HepG2 (cell line): ENCODE measurements around the gene TNKS1BP1. TPM values are rescaled to one million over a fixed set of nuclear protein-coding genes. Genes with fewer than 3 reads are reported as not detected.

Source experiments
- ATAC-seq: fragments of 200-7000 bp; cut with Tn5 transposase; 3 replicates; pipeline ENCODE4 v1.9.1; 2020; ENCODE audit warnings: mild to moderate bottlenecking, moderate library complexity
- BruUV-seq: library from RNA; stranded (reverse); fragments of 400-500 nt; replicated peaks from 2 replicates; lab custom pipeline; 2021; lab: Mats Ljungman, UMichigan
- CTCF ChIA-PET: fragments of 300-600 bp; formaldehyde crosslinking; extraction: SDS; loops from one replicate; lab custom pipeline; 2021; ENCODE audit warnings: low total read pairs, inconsistent platforms, low intra/inter-chr PET ratio; lab: Yijun Ruan, JAX
- POLR2A ChIA-PET: fragments of 350-600 bp; sonication (Branson Sonifier 250); formaldehyde crosslinking; loops from one replicate; lab custom pipeline; 2020; ENCODE audit warnings: antibody characterized with exemption, inconsistent platforms; lab: Yijun Ruan, JAX
- DNase-seq: peaks from one replicate; pipeline ENCODE4 v3.0.0-alpha.2; 2015; ENCODE audit warnings: low spot score
- FAIRE-seq: peaks from 3 replicates; lab custom pipeline; 2011; peaks lifted over from hg19 to GRCh38; lab: Jason Lieb, UNC
- H2AFZ ChIP-seq: one replicate; pipeline ENCODE4 v1.6.1; 2011; ENCODE audit warnings: low read length, inconsistent platforms
- H3K27ac ChIP-seq: fragments of 300-600 bp; 3 replicates; pipeline ENCODE4 v1.8.0; 2011; ENCODE audit warnings: mixed run types, mild to moderate bottlenecking, mixed read lengths, low read length, inconsistent platforms; ENCODE audit not compliant: insufficient read depth; ENCODE audit errors: extremely low read length
- H3K27me3 ChIP-seq, 2 experiments: fragments of 200-600 bp in 1 of 2; 2 replicates in 1 of 2; 3 replicates in 1 of 2; pipeline versions ENCODE4 v1.6.0 to v1.8.0; 2011; ENCODE audit warnings: low read length in 2 of 2, mild to moderate bottlenecking in 2 of 2, moderate library complexity in 2 of 2, inconsistent platforms in 1 of 2; ENCODE audit not compliant: insufficient read depth in 2 of 2, control insufficient read depth in 1 of 2
- H3K36me3 ChIP-seq, 2 experiments: fragments of 200-600 bp in 1 of 2; replicated peaks in 1 of 2; 2 replicates in 1 of 2; 3 replicates in 1 of 2; pipeline versions ENCODE4 v1.5.1 to v1.8.0; 2011; ENCODE audit warnings: low read length in 2 of 2, inconsistent platforms in 1 of 2; ENCODE audit not compliant: insufficient read depth in 2 of 2, control insufficient read depth in 1 of 2
- H3K4me1 ChIP-seq: 2 replicates; pipeline ENCODE4 v1.5.1; 2012; ENCODE audit warnings: low read length, inconsistent platforms; ENCODE audit not compliant: insufficient read depth
- H3K4me2 ChIP-seq: 2 replicates; pipeline ENCODE4 v1.6.0; 2011; ENCODE audit warnings: low read depth, low read length, inconsistent platforms
- H3K4me3 ChIP-seq, 3 experiments: fragments of 200-600 bp in 1 of 3; sonication (generic), shearing (Covaris generic) in 1 of 3; replicated peaks in 1 of 3; 2 replicates each; pipeline ENCODE4 v1.5.1; 2011 to 2016; ENCODE audit warnings: low read length in 3 of 3, inconsistent platforms in 2 of 3, low read depth in 2 of 3, mild to moderate bottlenecking in 2 of 3, control low read depth in 1 of 3, mixed read lengths in 1 of 3; ENCODE audit not compliant: insufficient read depth in 1 of 3
- H3K79me2 ChIP-seq: one replicate; pipeline ENCODE4 v1.6.1; 2011; ENCODE audit warnings: low read length, inconsistent platforms; ENCODE audit not compliant: insufficient read depth
- H3K9ac ChIP-seq: 2 replicates; pipeline ENCODE4 v1.6.0; 2011; ENCODE audit warnings: mild to moderate bottlenecking, low read depth, low read length, inconsistent platforms; ENCODE audit not compliant: insufficient read depth
- H3K9me3 ChIP-seq: 2 replicates; pipeline ENCODE4 v1.5.1; 2012; ENCODE audit warnings: mild to moderate bottlenecking, low read length
- H4K20me1 ChIP-seq: 2 replicates; pipeline ENCODE4 v1.6.0; 2011; ENCODE audit warnings: inconsistent platforms, mild to moderate bottlenecking, low read length, moderate library complexity; ENCODE audit not compliant: insufficient read depth
- HNRNPH1 ChIP-seq: fragments of 200-400 bp; formaldehyde crosslinking; optimal IDR thresholded peaks from 2 replicates; pipeline ENCODE3; 2017; ENCODE audit warnings: mild to moderate bottlenecking, low read depth, low read length
- KAT7 ChIP-seq: IDR thresholded peaks from 2 replicates; pipeline ENCODE4 v1.6.1; 2018; ENCODE audit warnings: borderline replicate concordance, missing compliant biosample characterization
- PCBP1 ChIP-seq: fragments of 200-400 bp; formaldehyde crosslinking; IDR thresholded peaks from 2 replicates; pipeline ENCODE4 v1.6.1; 2017; ENCODE audit warnings: mild to moderate bottlenecking, low read depth, low read length, borderline replicate concordance
- REST ChIP-seq, 2 experiments: IDR thresholded peaks; 2 replicates each; pipeline ENCODE4 v1.6.1; 2011 to 2012; ENCODE audit warnings: low read length in 2 of 2, borderline replicate concordance in 1 of 2, low read depth in 1 of 2, mild to moderate bottlenecking in 1 of 2, moderate library complexity in 1 of 2
- SMAD3 ChIP-seq: sonication (generic); formaldehyde crosslinking; IDR thresholded peaks from 2 replicates; pipeline ENCODE4 v1.4.0; 2020; ENCODE audit warnings: missing genetic modification reagents
- SP140L ChIP-seq: sonication (generic); formaldehyde crosslinking; IDR thresholded peaks from 2 replicates; pipeline ENCODE4 v1.4.0; 2020; ENCODE audit warnings: missing genetic modification reagents, borderline replicate concordance
- SRSF4 ChIP-seq: fragments of 200-400 bp; formaldehyde crosslinking; IDR thresholded peaks from one replicate; pipeline ENCODE4 v1.6.1; 2018; ENCODE audit warnings: mild to moderate bottlenecking, low read depth, low read length, moderate library complexity; ENCODE audit not compliant: poor library complexity, severe bottlenecking
- ZNF274 ChIP-seq: sonication (generic); formaldehyde crosslinking; IDR thresholded peaks from 2 replicates; pipeline ENCODE4 v1.5.1; 2020; ENCODE audit warnings: mild to moderate bottlenecking, missing genetic modification reagents
- ZNF597 ChIP-seq: sonication (generic); formaldehyde crosslinking; IDR thresholded peaks from 2 replicates; pipeline ENCODE4 v1.5.0; 2020; ENCODE audit warnings: missing genetic modification reagents
- ZNF792 ChIP-seq: IDR thresholded peaks from 2 replicates; pipeline ENCODE4 v1.6.1; 2016
- ZSCAN21 ChIP-seq: sonication (generic); formaldehyde crosslinking; IDR thresholded peaks from 2 replicates; pipeline ENCODE4 v1.8.0; 2022; ENCODE audit warnings: mild to moderate bottlenecking, missing genetic modification reagents, moderate library complexity, borderline replicate concordance
- ZSCAN25 ChIP-seq: sonication (generic); formaldehyde crosslinking; IDR thresholded peaks from 2 replicates; pipeline ENCODE4 v1.8.0; 2022; ENCODE audit warnings: mild to moderate bottlenecking, missing genetic modification reagents
- ZSCAN9 ChIP-seq: IDR thresholded peaks from 2 replicates; pipeline ENCODE4 v1.6.1; 2016; ENCODE audit warnings: borderline replicate concordance
- WGBS: methylation state at CpG from one replicate; pipeline ENCODE4 v1.1.6; 2017; ENCODE audit warnings: low lambda C conversion rate; 5-methylcytosine and 5-hydroxymethylcytosine counted together
- in situ Hi-C: cut with HindIII; loops from 2 replicates; pipeline ENCODE4 v1.10.0; 2017; ENCODE audit warnings: low pct_unique_long_range_greater_than_20kb; ENCODE audit not compliant: extremely low pct_ligation_motif_present
- intact Hi-C: fragments of 100-400 bp; cut with micrococcal nuclease; formaldehyde crosslinking; loops from one replicate; pipeline ENCODE4 v1.10.0; 2022; ENCODE audit not compliant: unreplicated experiment
- polyA plus RNA-seq, 8 experiments: library from polyadenylated mRNA; depleted of rRNA in 3 of 8; stranded (reverse) in 7 of 8; unstranded in 1 of 8; fragments of >200 nt; fragmentation: Illumina TruSeq in 4 of 8; extraction: Trizol in 4 of 8; gene quantifications; 2 replicates each; pipeline versions ENCODE4 v1.2.1 to v1.2.3, GENCODE V29; 2011 to 2016; ENCODE audit warnings: low read depth in 4 of 8, missing spikeins in 1 of 8, mixed read lengths in 1 of 8; ENCODE audit not compliant: insufficient read depth in 1 of 8
- total RNA-seq, 5 experiments: library from RNA; depleted of rRNA; stranded (reverse); fragments of >200 nt; fragmentation: Illumina TruSeq; extraction: Trizol; gene quantifications; 2 replicates each; pipeline ENCODE4 v1.2.3, GENCODE V29; 2016; ENCODE audit warnings: low read depth in 1 of 5
- TF ChIP-seq, protein P1 (sequence below): sonication (generic); formaldehyde crosslinking; IDR thresholded peaks from 2 replicates; pipeline ENCODE4 v1.8.1; 2022; ENCODE audit warnings: low read depth, mild to moderate bottlenecking, missing genetic modification reagents

TNKS1BP1 gene
- total and polyA plus RNA-seq, 2 of the 13 experiments (the other 11 are each of a cell fraction or from before 2014, with no cell fraction given) = 13.7 to 15.0 TPM

- TF ChIP-seq HNRNPH1 (no peak), SRSF4 (no peak), PCBP1 (peak; percentile 95; the same call in 1 of the 2 replicates), KAT7 (CRISPR knock-in tag) (peak; percentile 55; the same call in 1 of the 2 replicates), ZSCAN25 (0 out of 2 replicates have a peak, but pooled peaks have one; percentile 10), ZNF274 (CRISPR knock-in tag) (peak; percentile 80; the same call in 1 of the 2 replicates)
- TF ChIP-seq, protein P1, sequence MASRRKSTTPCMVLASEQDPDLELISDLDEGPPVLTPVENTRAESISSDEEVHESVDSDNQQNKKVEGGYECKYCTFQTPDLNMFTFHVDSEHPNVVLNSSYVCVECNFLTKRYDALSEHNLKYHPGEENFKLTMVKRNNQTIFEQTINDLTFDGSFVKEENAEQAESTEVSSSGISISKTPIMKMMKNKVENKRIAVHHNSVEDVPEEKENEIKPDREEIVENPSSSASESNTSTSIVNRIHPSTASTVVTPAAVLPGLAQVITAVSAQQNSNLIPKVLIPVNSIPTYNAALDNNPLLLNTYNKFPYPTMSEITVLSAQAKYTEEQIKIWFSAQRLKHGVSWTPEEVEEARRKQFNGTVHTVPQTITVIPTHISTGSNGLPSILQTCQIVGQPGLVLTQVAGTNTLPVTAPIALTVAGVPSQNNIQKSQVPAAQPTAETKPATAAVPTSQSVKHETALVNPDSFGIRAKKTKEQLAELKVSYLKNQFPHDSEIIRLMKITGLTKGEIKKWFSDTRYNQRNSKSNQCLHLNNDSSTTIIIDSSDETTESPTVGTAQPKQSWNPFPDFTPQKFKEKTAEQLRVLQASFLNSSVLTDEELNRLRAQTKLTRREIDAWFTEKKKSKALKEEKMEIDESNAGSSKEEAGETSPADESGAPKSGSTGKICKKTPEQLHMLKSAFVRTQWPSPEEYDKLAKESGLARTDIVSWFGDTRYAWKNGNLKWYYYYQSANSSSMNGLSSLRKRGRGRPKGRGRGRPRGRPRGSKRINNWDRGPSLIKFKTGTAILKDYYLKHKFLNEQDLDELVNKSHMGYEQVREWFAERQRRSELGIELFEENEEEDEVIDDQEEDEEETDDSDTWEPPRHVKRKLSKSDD = peak; percentile 67; the same call in 1 of the 2 replicates
Measured at GRCh38 chr11:57335343-57336110, 10.8 kb upstream of the TNKS1BP1 start, which contains the start of gene SSRP1 (continued).

GRCh38 chr11:57335023-57335342 is 10.2 kb upstream of the TNKS1BP1 start:
- ATAC-seq = peak; percentile 2; the same call in 1 of the 3 replicates
- TF ChIP-seq ZNF792 (0 out of 2 replicates have a peak, but pooled peaks have one; percentile 6), SP140L (no peak), ZSCAN9 (no peak), ZSCAN21 (CRISPR knock-in tag) (no peak; the same call in 1 of the 2 replicates), REST (IDR thresholded peaks at IDR 0.05; ENCODE audit: borderline replicate concordance in 1 of 2, low read depth in 1 of 2, low read length in 2 of 2) (no peak), ZNF597 (CRISPR knock-in tag) (no peak), SMAD3 (0 out of 2 replicates have a peak, but pooled peaks have one; percentile 11)

More at GRCh38 chr11:57335023-57335342, 10.2 kb upstream of the TNKS1BP1 start:
- H2AFZ ChIP-seq = no peak overlapping the region
- CTCF ChIA-PET = no interaction called here
- POLR2A ChIA-PET = interaction anchor here (1.1 to 3.4 kb wide), 5 partner anchors 10 to 158 kb away, joined by 3 to 65 read pairs (median 3); partner anchors contain the start of gene TNKS1BP1
- H3K79me2 ChIP-seq = peaks cover 32% of the 10 kb centered on the region
- H3K4me3 ChIP-seq = peak overlapping the region; percentile 61 to 85 (median 80)
- H4K20me1 ChIP-seq = no peaks in the 10 kb centered on the region
- H3K9me3 ChIP-seq = no peaks in the 10 kb centered on the region
- intact Hi-C loops = loop anchor here (1.0 to 5.0 kb wide), 2 partner anchors 10 to 43 kb away; no protein-coding TSS in a partner anchor
- no peak for DNase-seq
- in situ Hi-C loops = no loop called here
- H3K27ac ChIP-seq = peak overlapping the region; percentile 65
- H3K36me3 ChIP-seq = peaks cover 21 to 38% of the 10 kb centered on the region in 2 experiments
- peak overlapping the region; percentile 81 for H3K9ac ChIP-seq
- WGBS = 3% methylated on average over 7 of the region's 7 CpGs
- peak overlapping the region; percentile 81 for H3K4me2 ChIP-seq
- H3K4me1 ChIP-seq = peaks cover 32% of the 10 kb centered on the region
- TSS peak; percentile 52 for BruUV-seq
- FAIRE-seq = no peak
- H3K27me3 ChIP-seq = 0 out of 5 replicates have a peak, but pooled peaks cover 0 to 6% of the 10 kb centered on the region in 2 experiments
